Activated CD8-positive, alpha-beta T cell treated with anti-CD3 and anti-CD28 coated beads, Interleukin-2, amount 10 ng/mL, durations not matched to agents 7 days and 5 days (primary cell): Measurements from ENCODE around the gene TJP3. TPM values are rescaled to one million over a fixed set of nuclear protein-coding genes. Genes with fewer than 3 reads are reported as not detected.
A peak's percentile ranks its signal among the peaks of the same experiment; 100 is the strongest.
"Not testable (repeated sequence)": the region's sequence is repeated elsewhere in the genome, so short reads cannot be mapped to it uniquely, and the experiment has no call there.

Experiments used
- ATAC-seq: fragments of 150-1000 bp; cut with Tn5 transposase; one replicate; pipeline ENCODE4 v1.10.0; 2021; ENCODE audit warnings: moderate library complexity
- CTCF ChIA-PET: fragments of 350-600 bp; sonication (Branson Sonifier 250); formaldehyde crosslinking; loops from one replicate; lab custom pipeline; 2021; ENCODE audit warnings: antibody characterized with exemption; lab: Charles Lee
- POLR2A ChIA-PET: fragments of 350-600 bp; sonication (Branson Sonifier 250); formaldehyde crosslinking; loops from one replicate; lab custom pipeline; 2021; ENCODE audit warnings: antibody characterized with exemption; lab: Charles Lee
- DNase-seq: peaks from one replicate; pipeline ENCODE4 v3.0.0-alpha.2; 2020
- H3K27ac Mint-ChIP-seq: one replicate; pipeline ENCODE4 v1.8.0; 2021; ENCODE audit warnings: mild to moderate bottlenecking, mixed read lengths
- H3K27me3 Mint-ChIP-seq: one replicate; pipeline ENCODE4 v1.8.0; 2021; ENCODE audit warnings: low read depth, mixed read lengths
- H3K36me3 Mint-ChIP-seq: one replicate; pipeline ENCODE4 v1.8.0; 2021; ENCODE audit warnings: low read depth, mixed read lengths
- H3K4me1 Mint-ChIP-seq: one replicate; pipeline ENCODE4 v1.8.0; 2021; ENCODE audit warnings: low read depth, mixed read lengths
- H3K4me3 Mint-ChIP-seq: one replicate; pipeline ENCODE4 v1.8.0; 2021; ENCODE audit warnings: mild to moderate bottlenecking, mixed read lengths
- H3K9me3 Mint-ChIP-seq: one replicate; pipeline ENCODE4 v1.8.0; 2022; ENCODE audit warnings: mixed read lengths; ENCODE audit not compliant: insufficient read depth
- total RNA-seq, 2 experiments: library from RNA; stranded (reverse); gene quantifications; one replicate each; pipeline ENCODE4 v1.2.3, GENCODE V29; 2021

TJP3 gene
- total RNA-seq, 2 experiments from 2014 or later = 1.3 TPM

DNA sequence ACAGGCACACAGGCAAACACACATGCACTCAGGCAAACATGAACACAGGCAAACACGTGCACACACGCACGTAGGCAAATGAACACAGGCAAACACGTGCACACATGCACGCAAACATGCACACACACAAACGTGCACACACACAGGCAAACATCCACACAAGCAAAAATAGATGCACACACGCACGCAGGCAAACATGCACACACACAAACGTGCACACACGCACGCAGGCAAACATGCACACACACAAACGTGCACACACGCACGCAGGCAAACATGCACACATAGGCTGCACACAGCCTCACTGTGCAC is 41.7 kb upstream of the TJP3 start:
- DNase-seq, H3K27me3 Mint-ChIP-seq, POLR2A ChIA-PET, H3K27ac Mint-ChIP-seq, H3K4me3 Mint-ChIP-seq, ATAC-seq, H3K36me3 Mint-ChIP-seq, H3K9me3 Mint-ChIP-seq: not testable (repeated sequence)
- CTCF ChIA-PET = interaction anchor here (0.6 to 1.8 kb wide), 11 partner anchors 10 to 785 kb away, joined by 3 to 15 read pairs (median 4); partner anchors contain the start of gene PIP5K1C
- H3K4me1 Mint-ChIP-seq = peaks cover 19% of the 10 kb centered on the region

DNA sequence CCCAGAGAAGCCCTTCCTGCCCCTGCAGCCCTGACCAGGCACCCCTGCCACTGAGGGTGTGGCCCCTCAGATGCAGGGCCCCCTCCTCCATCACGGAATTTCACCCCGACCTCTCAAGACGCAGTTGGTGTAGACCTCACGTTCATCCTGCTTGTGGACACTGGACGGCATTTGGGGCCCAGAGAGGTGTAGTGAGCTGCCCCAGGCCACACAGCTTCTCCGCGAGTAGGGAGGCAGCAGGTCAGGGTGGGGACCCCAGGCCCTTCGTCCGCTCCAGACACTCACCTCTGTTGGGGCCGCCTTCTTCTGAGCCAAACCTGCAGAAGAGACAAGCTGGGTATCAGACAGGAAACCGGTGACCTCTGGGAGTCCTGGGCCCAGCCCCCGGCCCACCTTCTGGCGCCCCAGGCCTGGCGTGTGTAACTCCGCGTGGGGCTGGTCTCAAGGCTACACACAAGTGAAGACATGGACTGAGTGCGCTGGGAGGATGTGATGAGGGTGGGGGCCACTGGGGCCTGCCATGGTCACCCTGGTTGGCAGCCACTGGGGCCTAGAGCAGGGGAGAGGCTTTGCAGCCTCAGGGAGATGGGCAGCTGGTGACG is 41.0 kb upstream of the TJP3 start:
- POLR2A ChIA-PET = no interaction called here
- Mint-ChIP-seq H3K27ac (no peak overlapping the region), H3K27me3 (no peaks in the 10 kb centered on the region), H3K4me1 (peaks cover 25% of the 10 kb centered on the region), H3K9me3 (no peaks in the 10 kb centered on the region), H3K4me3 (no peak overlapping the region), H3K36me3 (peaks cover 3% of the 10 kb centered on the region)
- CTCF ChIA-PET = interaction anchor here (1.2 to 1.8 kb wide), 7 partner anchors 9 to 39 kb away, joined by 3 to 15 read pairs (median 4); partner anchors contain the start of gene PIP5K1C
- ATAC-seq = no peak
- DNase-seq = no peak

DNA sequence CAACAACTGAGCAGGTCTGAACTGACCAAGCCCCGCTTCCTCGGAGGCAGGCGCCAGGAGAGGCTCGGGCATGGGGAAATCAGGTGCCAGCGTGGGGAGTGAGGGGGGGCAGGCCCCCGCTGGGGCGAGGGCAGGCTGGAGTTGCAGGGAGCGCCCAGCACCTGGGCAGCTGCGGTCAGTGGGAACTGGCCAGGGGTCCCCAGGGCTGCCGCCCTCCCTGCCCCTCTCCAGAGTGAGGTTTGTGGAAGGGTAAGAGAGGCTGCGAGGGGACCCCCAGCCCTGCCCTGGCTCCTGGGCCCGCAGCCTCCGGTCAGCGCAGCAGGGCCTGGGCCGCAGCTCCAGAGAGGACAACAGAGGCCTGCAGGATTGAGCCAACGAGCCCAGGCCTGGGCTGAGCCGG is 40.4 kb upstream of the TJP3 start:
- H3K4me1 Mint-ChIP-seq = peaks cover 28% of the 10 kb centered on the region
- ChIA-PET CTCF (interaction anchor here (1.8 kb wide), 1 partner anchor 32 kb away, joined by 15 read pairs; the partner anchor contains the start of gene PIP5K1C), POLR2A (interaction anchor here (0.6 kb wide), 1 partner anchor 37 kb away, joined by 3 read pairs; no protein-coding TSS in a partner anchor)
- H3K9me3 Mint-ChIP-seq = no peaks in the 10 kb centered on the region
- peaks cover 3% of the 10 kb centered on the region for H3K36me3 Mint-ChIP-seq
- H3K27ac Mint-ChIP-seq = no peak overlapping the region
- no peak overlapping the region for H3K4me3 Mint-ChIP-seq
- no peaks in the 10 kb centered on the region for H3K27me3 Mint-ChIP-seq
- DNase-seq (no peak), ATAC-seq (no peak)

DNA sequence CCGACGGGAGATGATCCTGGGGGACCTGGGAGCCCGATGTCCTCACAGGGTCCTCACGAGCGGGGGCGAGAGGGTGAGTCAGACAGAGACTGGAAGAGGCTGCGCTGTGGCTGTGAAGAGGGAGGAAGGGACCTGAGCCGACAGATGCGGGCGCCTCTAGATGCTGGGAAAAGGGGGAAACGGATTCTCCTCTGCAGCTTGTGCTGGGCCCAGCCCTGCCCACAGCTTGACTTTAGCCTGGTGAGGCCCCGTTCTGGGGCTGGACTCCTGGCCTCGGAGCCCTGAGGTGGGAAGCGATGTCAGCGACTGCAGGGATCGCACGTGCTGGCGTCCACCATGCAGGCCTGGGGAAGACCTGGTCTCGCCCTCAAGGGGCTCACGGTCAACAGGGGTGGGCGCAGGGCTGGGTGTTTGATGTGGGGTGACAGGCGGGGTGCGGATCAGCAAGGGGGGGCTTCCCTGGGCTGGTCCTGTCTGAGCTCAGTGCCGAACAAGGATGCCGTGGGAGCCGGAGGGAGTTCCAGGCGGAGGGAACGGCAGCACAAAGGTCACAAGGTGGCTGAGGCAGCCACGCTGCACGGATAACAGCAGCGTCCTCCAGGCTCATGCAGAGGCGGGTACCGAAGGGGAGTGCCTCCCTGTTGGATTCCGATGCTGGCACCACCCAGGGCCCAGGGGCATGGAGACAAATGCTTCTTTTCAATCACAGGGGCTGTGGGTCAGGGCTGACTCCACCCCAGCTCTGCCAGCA is 39.7 kb upstream of the TJP3 start:
- ChIA-PET POLR2A (interaction anchor here (0.6 kb wide), 1 partner anchor 36 kb away, joined by 3 read pairs; no protein-coding TSS in a partner anchor), CTCF (no interaction called here)
- no peak overlapping the region for H3K4me3 Mint-ChIP-seq
- no peak overlapping the region for H3K27ac Mint-ChIP-seq
- DNase-seq (no peak), ATAC-seq (no peak)
- H3K36me3 Mint-ChIP-seq = no peaks in the 10 kb centered on the region
- peaks cover 31% of the 10 kb centered on the region for H3K4me1 Mint-ChIP-seq
- no peaks in the 10 kb centered on the region for H3K27me3 Mint-ChIP-seq
- H3K9me3 Mint-ChIP-seq = no peaks in the 10 kb centered on the region

DNA sequence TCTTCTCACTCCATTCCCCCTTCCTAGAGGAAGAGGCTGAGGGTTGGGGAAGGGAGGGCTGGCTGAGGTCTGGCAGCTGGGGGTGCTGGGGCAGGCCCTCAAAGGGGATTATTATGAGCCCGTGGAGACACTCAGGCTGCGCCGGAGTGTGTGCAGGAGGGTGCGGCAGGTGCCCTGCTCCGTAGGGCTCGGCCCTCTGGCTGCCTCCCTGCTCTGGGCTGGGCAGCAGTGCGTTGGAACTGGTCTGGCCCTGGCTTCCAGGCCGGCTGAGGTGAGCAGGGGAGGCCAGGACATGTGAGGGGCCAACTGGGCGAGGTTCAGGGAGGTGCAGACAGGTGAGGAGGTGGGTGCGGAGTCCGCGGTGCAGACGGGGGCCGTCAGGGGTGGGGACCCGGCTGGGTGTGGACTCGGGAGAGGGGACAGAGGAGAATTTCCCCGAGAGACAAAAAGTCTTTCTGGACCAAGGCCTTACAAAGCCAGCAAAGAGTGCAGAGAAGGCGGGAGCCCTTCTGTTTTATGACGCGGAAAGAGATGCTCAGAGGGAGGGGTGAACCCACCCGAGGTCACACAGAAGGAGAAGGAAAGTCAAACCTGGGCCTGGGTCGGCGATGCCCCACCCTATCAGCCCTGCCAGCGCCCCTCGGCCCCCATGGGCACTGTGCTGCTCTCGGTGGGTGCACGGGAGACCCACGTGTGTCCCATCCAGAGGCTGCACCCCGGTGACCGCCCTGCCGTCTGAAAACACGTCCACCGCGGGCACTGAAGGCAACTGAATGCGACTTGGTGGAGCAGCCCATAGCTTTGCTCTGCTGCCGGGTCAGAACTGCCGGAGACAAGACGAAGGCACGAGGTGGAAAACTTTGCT is 38.9 kb upstream of the TJP3 start:
- Mint-ChIP-seq H3K4me1 (peaks cover 31% of the 10 kb centered on the region), H3K4me3 (no peak overlapping the region), H3K27me3 (no peaks in the 10 kb centered on the region), H3K9me3 (no peaks in the 10 kb centered on the region), H3K36me3 (no peaks in the 10 kb centered on the region), H3K27ac (no peak overlapping the region)
- DNase-seq (no peak), ATAC-seq (no peak)
- ChIA-PET CTCF (no interaction called here), POLR2A (no interaction called here)

DNA sequence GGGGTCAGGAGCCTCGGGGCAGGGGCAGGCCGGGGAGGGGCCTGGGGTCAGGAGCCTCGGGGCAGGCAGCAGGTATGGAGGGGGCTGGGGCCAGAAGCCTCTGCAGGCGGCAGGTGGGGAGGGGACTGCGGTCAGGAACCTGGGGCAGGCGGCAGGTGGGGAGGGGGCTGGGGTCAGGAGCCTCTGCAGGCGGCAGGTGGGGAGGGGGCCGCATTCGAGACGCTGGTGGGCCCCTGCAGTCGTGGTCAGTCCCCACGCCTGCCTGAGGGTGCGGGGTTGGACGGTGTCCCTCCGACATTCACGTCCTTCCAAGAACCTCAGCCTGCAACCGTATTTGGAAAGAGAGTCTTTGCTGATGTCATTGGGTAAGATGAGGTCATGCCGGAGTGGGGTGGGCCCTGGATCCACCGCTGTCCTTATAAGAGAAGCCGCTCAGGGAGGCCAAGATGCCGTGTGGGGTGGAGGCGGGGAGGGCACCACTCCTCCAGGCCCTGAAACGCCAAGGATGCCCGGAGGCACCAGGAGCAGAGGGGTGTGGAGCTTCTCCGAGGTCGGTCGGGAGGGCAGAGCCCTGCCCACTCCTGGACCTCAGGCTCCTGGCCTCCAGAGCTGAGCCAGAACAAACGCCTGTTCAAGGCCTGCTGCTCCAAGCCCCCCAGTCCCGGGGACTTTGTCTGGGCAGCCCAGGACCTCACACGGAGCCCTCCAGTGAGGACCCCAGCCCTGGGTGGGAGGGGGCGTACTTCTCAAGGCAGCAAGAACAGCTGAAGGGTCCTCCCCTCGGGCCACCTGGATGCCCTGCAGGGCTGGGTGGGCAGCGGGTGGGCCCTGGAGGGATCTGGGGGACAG is 38.0 kb upstream of the TJP3 start:
- CTCF ChIA-PET = no interaction called here
- H3K4me3 Mint-ChIP-seq = no peak overlapping the region

DNA sequence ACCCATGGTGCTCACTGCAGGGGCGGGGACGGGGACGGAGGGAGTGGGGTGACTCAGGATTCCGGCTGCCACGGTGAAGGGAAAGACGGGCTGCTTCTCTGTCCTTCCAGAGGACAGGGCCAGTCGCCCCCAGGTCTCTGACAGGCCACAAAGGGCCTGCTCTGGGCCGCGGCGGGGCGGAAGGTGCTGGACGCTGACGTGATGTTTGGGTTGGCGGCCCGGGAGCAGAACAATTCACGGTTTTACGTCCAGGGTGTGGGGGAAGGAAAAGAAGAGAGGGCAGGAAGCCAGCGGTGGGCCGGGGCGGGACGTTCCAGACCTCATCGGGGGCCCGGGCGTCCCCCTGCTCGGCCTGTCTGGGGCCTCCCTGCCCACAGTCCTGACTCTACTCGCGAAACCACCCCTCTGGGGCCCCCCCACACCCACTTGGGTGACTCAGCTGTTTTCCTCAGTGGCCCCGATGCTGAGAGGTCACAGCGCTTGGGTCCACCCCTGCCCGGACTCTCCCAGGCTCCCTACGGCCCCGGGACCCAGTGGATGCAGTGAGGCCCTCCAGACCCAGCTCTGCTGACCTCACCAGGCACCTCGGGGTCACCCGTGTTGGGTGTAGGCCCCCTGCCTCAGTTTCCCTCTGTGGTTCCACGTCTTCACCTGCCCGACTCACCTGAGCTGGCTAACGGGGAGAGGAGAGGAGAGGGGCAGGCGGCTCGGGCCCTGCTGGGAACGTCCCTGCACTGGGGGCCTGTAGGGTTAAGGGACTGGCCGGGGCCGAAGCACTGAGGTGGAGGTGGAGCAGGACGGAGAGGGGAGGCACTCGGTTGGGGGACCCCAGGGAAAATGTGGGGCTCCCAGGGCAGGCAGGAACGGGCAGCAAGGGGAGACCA is 37.1 kb upstream of the TJP3 start:
- DNase-seq = peak; percentile 56
- H3K4me1 Mint-ChIP-seq = peaks cover 31% of the 10 kb centered on the region
- no peaks in the 10 kb centered on the region for H3K9me3 Mint-ChIP-seq
- POLR2A ChIA-PET = interaction anchor here (0.8 kb wide), 1 partner anchor 20 kb away, joined by 3 read pairs; no protein-coding TSS in a partner anchor
- peak; percentile 47 for ATAC-seq
- peak overlapping the region; percentile 82 for H3K27ac Mint-ChIP-seq
- H3K27me3 Mint-ChIP-seq = no peaks in the 10 kb centered on the region
- CTCF ChIA-PET = interaction anchor here (0.8 to 1.0 kb wide), 2 partner anchors 19 to 32 kb away, joined by 3 to 4 read pairs; no protein-coding TSS in a partner anchor
- H3K4me3 Mint-ChIP-seq = peak overlapping the region; percentile 43
- no peaks in the 10 kb centered on the region for H3K36me3 Mint-ChIP-seq

More for the DNA sequence above, 38.0 kb upstream of the TJP3 start:
- Mint-ChIP-seq H3K4me1 (peaks cover 31% of the 10 kb centered on the region), H3K9me3 (no peaks in the 10 kb centered on the region), H3K27ac (no peak overlapping the region), H3K27me3 (no peaks in the 10 kb centered on the region), H3K36me3 (no peaks in the 10 kb centered on the region)
- POLR2A ChIA-PET = interaction anchor here (0.8 kb wide), 1 partner anchor 21 kb away, joined by 3 read pairs; no protein-coding TSS in a partner anchor
- no peak for DNase-seq
- no peak for ATAC-seq

DNA sequence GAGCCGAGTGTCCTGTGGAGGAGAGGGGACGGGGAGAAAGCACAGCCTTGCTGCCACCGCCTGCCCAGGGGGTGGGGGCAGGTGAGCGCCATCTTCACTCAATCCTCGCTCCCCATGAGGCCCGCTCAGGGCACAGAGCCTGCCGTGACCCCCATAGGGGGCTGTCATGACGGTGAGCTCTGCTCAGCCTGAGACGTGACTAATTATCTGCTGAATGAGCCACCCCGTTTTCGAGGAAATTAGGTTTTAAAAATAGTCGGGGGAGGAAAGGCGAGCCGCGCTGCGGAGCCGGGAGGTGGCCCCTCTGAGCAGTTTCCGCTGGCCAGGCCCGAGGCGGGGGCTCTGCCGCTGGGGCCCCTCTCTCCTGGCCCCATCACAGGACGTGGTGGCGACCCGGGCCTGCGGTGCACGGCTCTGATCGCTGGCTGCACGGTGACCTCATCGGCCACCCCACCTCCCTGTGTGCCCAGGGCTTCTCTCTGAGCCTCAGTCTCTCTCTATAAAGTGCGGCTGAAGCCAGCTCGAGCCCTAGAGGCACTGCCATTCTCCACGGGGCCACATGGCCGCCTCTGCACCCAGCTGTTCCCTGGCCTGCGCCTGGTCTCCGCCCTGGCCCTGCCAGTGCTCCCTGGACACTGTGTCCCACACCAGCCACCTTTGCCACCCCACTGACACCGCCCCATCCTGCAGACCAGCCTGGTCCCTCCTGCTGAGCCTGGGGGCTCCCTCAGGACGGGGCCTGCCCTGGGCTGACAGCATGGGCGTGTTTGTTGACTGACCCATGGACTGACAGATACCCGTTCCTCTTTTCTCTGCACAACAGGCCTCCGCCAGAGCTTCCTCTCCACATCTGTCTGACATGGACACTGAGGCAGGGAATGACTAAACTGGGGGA is 36.3 kb upstream of the TJP3 start:
- peak overlapping the region; percentile 67 for H3K27ac Mint-ChIP-seq
- H3K4me3 Mint-ChIP-seq = peak overlapping the region; percentile 36
- peak; percentile 37 for ATAC-seq
- no peaks in the 10 kb centered on the region for H3K36me3 Mint-ChIP-seq
- CTCF ChIA-PET = interaction anchor here (0.8 to 1.2 kb wide), 3 partner anchors 18 to 31 kb away, joined by 3 to 5 read pairs (median 4); partner anchors contain the start of gene PIP5K1C
- no peaks in the 10 kb centered on the region for H3K9me3 Mint-ChIP-seq
- POLR2A ChIA-PET = no interaction called here
- DNase-seq = peak; percentile 54
- no peaks in the 10 kb centered on the region for H3K27me3 Mint-ChIP-seq
- peaks cover 35% of the 10 kb centered on the region for H3K4me1 Mint-ChIP-seq

DNA sequence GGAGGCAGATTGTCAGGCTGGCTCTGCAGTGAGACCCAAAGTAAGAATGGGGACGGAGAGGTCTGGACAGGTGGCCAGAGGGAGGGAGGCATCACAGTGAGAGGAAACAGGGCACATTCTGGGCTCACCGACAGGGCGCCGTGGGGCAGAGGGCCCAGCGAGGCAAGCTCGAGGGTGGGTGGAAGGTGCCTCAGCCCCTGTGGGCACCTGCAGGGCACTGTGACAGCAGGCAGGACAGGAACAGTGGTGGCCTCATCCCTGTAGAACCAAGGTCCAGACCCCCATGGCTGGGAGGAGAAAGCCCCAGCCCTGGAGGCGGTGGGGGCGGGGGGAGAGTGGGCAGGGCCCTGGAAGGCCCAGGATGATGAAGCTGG is 35.6 kb upstream of the TJP3 start:
- no peaks in the 10 kb centered on the region for H3K36me3 Mint-ChIP-seq
- no peak overlapping the region for H3K4me3 Mint-ChIP-seq
- ChIA-PET CTCF (interaction anchor here (1.2 kb wide), 1 partner anchor 28 kb away, joined by 5 read pairs; the partner anchor contains the start of gene PIP5K1C), POLR2A (interaction anchor here (0.7 kb wide), 1 partner anchor 15 kb away, joined by 3 read pairs; no protein-coding TSS in a partner anchor)
- DNase-seq (no peak), ATAC-seq (no peak)
- peaks cover 38% of the 10 kb centered on the region for H3K4me1 Mint-ChIP-seq
- H3K9me3 Mint-ChIP-seq = no peaks in the 10 kb centered on the region
- H3K27me3 Mint-ChIP-seq = no peaks in the 10 kb centered on the region
- peak overlapping the region; percentile 49 for H3K27ac Mint-ChIP-seq
